Activated T-helper 2 cell treated with anti-CD3 and anti-CD28 coated beads, Interferon-gamma antibody, Interleukin-2, Interleukin-4, amounts not matched to agents 10 μg/mL and 5 μg/mL and 100 μg/mL, durations not matched to agents 14 hours and 24 hours and 36 hours (primary cell): Measurements from ENCODE around the gene MEIG1. TPM values are rescaled to one million over a fixed set of nuclear protein-coding genes. Genes with fewer than 3 reads are reported as not detected.
"Not testable (repeated sequence)": the region's sequence is repeated elsewhere in the genome, so short reads cannot be mapped to it uniquely, and the experiment has no call there.

Source experiments
- DNase-seq: peaks from one replicate; pipeline ENCODE4 v3.0.0; 2021; ENCODE audit warnings: low spot score
- H3K27ac Mint-ChIP-seq: one replicate; pipeline ENCODE4 v1.8.0; 2021; ENCODE audit warnings: mixed read lengths
- H3K27me3 Mint-ChIP-seq: one replicate; pipeline ENCODE4 v1.8.0; 2021; ENCODE audit warnings: low read depth, mixed read lengths
- H3K36me3 Mint-ChIP-seq: one replicate; pipeline ENCODE4 v1.8.0; 2021; ENCODE audit warnings: low read depth, mixed read lengths
- H3K4me1 Mint-ChIP-seq: one replicate; pipeline ENCODE4 v1.8.0; 2021; ENCODE audit warnings: low read depth, mixed read lengths
- H3K4me3 Mint-ChIP-seq: one replicate; pipeline ENCODE4 v1.8.0; 2021; ENCODE audit warnings: low read depth, mild to moderate bottlenecking, moderate library complexity, mixed read lengths
- H3K9me3 Mint-ChIP-seq: one replicate; pipeline ENCODE4 v1.8.0; 2021; ENCODE audit warnings: mixed read lengths
- intact Hi-C: fragments of 100-400 bp; cut with micrococcal nuclease; formaldehyde crosslinking; loops from one replicate; pipeline ENCODE4 v1.15.1; 2023
- total RNA-seq: library from RNA; stranded (reverse); gene quantifications from 2 replicates; pipeline ENCODE4 v1.2.3, GENCODE V29; 2022

The MEIG1 gene
- total RNA-seq, 1 donor from 2014 or later: 0.62 TPM

- H3K9me3 Mint-ChIP-seq, H3K27ac Mint-ChIP-seq, H3K4me1 Mint-ChIP-seq, H3K36me3 Mint-ChIP-seq, H3K4me3 Mint-ChIP-seq, DNase-seq: not testable (repeated sequence)
- peaks cover 11% of the 10 kb centered on the region for H3K27me3 Mint-ChIP-seq
- intact Hi-C loops: loop anchor here (5.0 kb wide), 1 partner anchor 477 kb away; no protein-coding TSS in a partner anchor
Observed at GRCh38 chr10:14974153-14974998, 15.2 kb downstream of the MEIG1 start.

DNA sequence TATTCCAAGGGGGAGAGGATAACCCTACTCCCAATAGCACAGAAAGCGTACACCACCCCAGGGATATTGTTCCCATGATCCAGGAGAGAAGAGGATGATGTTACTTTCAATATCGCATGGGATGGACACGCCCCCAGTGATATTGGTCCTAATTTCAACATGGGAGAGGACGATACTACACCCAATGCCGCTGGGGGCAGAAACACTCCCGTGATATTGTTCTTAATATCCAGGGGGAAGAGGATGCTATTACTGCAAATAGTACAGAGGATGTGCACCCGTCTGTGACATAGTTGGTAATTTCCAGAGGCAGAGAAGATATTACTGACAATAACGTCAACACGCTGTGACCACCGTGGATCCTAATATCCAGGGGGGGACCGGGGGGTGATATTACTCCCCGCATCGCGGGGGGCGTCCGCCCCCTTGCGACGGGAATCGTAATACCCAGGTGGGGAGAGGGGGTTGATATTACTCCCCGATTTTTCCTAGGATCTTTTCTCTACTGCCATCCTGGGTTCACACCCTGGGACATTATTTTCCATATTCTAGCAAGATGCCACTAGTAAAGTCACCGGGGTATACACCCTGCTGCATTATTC, 16.6 kb downstream of the MEIG1 start:
- H3K4me3 Mint-ChIP-seq: no peak overlapping the region
- no peaks in the 10 kb centered on the region for H3K36me3 Mint-ChIP-seq
- peaks cover 4% of the 10 kb centered on the region for H3K4me1 Mint-ChIP-seq
- intact Hi-C loops: no loop called here
- H3K27ac Mint-ChIP-seq: no peak overlapping the region
- H3K27me3 Mint-ChIP-seq: peaks cover 11% of the 10 kb centered on the region
- H3K9me3 Mint-ChIP-seq: no peaks in the 10 kb centered on the region
- no peak for DNase-seq

DNA sequence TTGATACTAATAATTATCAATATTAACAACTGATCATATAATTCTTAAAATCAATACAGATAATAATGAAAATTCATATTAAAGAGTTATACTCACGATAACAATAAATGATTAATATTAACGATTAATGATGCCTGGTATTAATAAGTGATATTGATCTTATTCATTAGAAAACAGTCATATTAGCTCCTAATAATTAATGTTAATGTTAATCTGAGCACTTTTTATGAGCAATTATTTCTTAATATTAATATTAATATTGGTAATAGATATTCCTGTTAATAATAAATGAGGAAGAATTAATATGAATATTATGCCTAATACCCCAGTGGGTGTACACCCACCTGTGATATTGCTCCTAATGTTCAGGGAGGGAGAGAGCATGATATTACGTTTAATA, 23.6 kb downstream of the MEIG1 start:
- H3K36me3 Mint-ChIP-seq: no peaks in the 10 kb centered on the region
- no peak overlapping the region for H3K27ac Mint-ChIP-seq
- no peak overlapping the region for H3K4me3 Mint-ChIP-seq
- DNase-seq: no peak
- H3K4me1 Mint-ChIP-seq: no peaks in the 10 kb centered on the region
- H3K27me3 Mint-ChIP-seq: no peaks in the 10 kb centered on the region
- H3K9me3 Mint-ChIP-seq: no peaks in the 10 kb centered on the region
- intact Hi-C loops: no loop called here

GRCh38 chr10:14989552-14989951, 30.4 kb downstream of the MEIG1 start:
- H3K4me3 Mint-ChIP-seq, H3K27me3 Mint-ChIP-seq, H3K36me3 Mint-ChIP-seq, H3K27ac Mint-ChIP-seq, intact Hi-C loops, H3K9me3 Mint-ChIP-seq, DNase-seq: not testable (repeated sequence)
- H3K4me1 Mint-ChIP-seq: peaks cover 13% of the 10 kb centered on the region

- H3K36me3 Mint-ChIP-seq, H3K4me3 Mint-ChIP-seq, H3K27ac Mint-ChIP-seq, H3K9me3 Mint-ChIP-seq, H3K27me3 Mint-ChIP-seq: not testable (repeated sequence)
- H3K4me1 Mint-ChIP-seq: peaks cover 13% of the 10 kb centered on the region
- intact Hi-C loops: loop anchor here (1.0 to 10.0 kb wide), 2 partner anchors 115 to 384 kb away; partner anchors contain the start of gene FAM171A1
- DNase-seq: peak; percentile 45
Observed at GRCh38 chr10:14991035-14991749, 32.0 kb downstream of the MEIG1 start.

DNA sequence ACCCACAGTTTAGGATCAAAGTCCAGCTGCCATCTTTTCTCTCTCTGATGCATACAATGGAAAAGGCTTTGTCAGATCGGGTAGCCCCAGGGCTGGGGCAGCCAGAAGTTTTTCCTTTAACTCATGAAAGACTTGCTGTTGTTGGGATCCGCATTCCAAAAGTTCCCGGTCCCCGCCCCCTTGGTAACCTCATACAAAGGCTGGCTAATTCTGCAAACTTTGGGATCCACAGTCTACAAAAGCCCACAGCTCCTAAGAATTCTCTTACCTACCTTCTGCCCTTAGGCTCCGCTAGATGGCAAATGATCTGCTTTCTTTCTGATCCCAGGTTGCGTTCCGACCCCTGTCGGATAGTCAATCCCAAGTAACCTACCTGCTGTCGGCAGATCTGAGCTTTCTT, 33.1 kb downstream of the MEIG1 start:
- H3K4me1 Mint-ChIP-seq: peaks cover 13% of the 10 kb centered on the region
- H3K27me3 Mint-ChIP-seq, DNase-seq, H3K36me3 Mint-ChIP-seq, H3K9me3 Mint-ChIP-seq, H3K27ac Mint-ChIP-seq, H3K4me3 Mint-ChIP-seq: not testable (repeated sequence)
- intact Hi-C loops: loop anchor here (10.0 kb wide), 1 partner anchor 382 kb away; the partner anchor contains the start of gene FAM171A1

GRCh38 chr10:14993500-14994455, 34.6 kb downstream of the MEIG1 start:
- not testable (repeated sequence) for H3K27ac Mint-ChIP-seq, H3K27me3 Mint-ChIP-seq, H3K9me3 Mint-ChIP-seq, H3K4me3 Mint-ChIP-seq, H3K36me3 Mint-ChIP-seq, DNase-seq
- intact Hi-C loops: loop anchor here (10.0 kb wide), 1 partner anchor 381 kb away; the partner anchor contains the start of gene FAM171A1
- H3K4me1 Mint-ChIP-seq: peaks cover 13% of the 10 kb centered on the region

DNA sequence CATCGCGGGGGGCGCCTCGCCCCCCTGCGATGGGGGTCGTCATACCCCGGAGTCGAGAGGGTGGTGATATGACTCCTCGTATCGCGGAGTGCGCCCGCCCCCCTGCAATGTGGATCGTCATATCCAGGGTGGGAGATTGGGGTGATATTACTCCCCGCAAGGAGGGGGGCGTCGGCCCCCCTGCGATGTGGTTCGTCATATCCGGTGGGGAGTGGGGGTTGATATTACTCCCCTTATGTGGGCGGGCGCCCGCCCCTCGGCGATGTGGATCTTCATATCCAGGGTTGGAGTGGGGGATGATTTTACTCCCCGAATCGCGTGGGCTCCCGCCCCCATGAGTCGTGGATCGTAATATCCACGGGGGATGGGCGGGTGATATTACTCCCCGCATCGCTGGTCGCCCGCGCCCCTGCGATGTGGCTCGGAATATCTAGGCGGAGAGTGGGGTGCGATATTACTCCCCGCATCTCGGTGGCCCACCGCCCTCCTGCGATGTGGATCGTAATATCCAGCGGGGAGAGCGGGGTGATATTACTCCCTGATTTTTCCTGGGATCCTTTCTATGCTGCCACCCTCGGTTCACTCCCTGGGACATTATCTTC, 36.9 kb downstream of the MEIG1 start:
- intact Hi-C loops: loop anchor here (10.0 kb wide), 1 partner anchor 379 kb away; the partner anchor contains the start of gene FAM171A1
- H3K4me3 Mint-ChIP-seq: no peak overlapping the region

DNA sequence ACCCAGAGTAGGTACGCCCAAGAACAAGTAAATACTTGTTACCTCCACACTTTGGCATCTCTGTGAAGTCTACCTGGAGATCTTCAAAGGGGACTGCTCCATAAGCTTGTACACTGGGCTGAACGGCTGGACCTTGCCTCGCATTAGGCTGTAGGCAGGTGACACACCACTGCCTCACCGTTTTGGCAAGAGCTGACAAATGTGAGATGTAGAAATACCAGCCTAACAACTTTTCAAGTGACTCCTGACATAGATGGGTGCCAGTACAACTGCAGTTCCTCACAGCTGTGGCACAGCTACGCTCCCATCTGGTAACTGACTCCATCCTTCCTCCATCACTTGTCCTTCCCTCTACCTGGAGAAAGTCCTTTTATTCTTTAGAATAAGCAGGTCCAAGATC, 54.3 kb downstream of the MEIG1 start:
- H3K4me1 Mint-ChIP-seq, H3K36me3 Mint-ChIP-seq, intact Hi-C loops, H3K27ac Mint-ChIP-seq, H3K4me3 Mint-ChIP-seq, H3K9me3 Mint-ChIP-seq, DNase-seq, H3K27me3 Mint-ChIP-seq: not testable (repeated sequence)

More for the DNA sequence above, 36.9 kb downstream of the MEIG1 start:
- Mint-ChIP-seq H3K4me1 (peaks cover 7% of the 10 kb centered on the region), H3K27ac (no peak overlapping the region), H3K27me3 (peaks cover 2% of the 10 kb centered on the region), H3K36me3 (no peaks in the 10 kb centered on the region), H3K9me3 (no peaks in the 10 kb centered on the region)
- DNase-seq: no peak

DNA sequence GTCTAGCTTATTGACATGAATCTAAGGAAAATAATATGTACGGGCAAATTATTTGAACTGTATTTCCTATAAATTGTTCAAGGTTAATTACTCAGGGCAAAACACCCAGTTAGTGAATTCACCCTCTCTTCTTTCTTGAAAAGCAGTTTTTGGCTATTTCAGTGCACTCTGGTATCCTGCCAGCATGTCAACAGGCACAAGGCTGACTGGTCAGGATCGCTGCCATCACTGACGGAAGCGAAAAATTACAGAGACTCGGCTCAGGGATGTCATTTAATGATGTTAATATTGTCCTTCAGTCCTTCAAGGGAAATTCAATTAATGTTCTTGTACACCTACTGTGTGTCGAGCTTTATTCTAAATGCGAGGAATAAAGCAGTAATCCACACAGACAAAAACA, 56.3 kb downstream of the MEIG1 start:
- Mint-ChIP-seq H3K4me3 (no peak overlapping the region), H3K27me3 (peaks cover 4% of the 10 kb centered on the region), H3K4me1 (no peaks in the 10 kb centered on the region), H3K36me3 (no peaks in the 10 kb centered on the region), H3K27ac (no peak overlapping the region), H3K9me3 (no peaks in the 10 kb centered on the region)
- intact Hi-C loops: no loop called here
- no peak for DNase-seq

- H3K27ac Mint-ChIP-seq, DNase-seq, H3K4me3 Mint-ChIP-seq, intact Hi-C loops, H3K36me3 Mint-ChIP-seq, H3K9me3 Mint-ChIP-seq, H3K4me1 Mint-ChIP-seq, H3K27me3 Mint-ChIP-seq: not testable (repeated sequence)
Observed at GRCh38 chr10:15020966-15021365, 61.8 kb downstream of the MEIG1 start.
